Measurements from ENCODE around the gene MYO10.
A peak's percentile ranks its signal among the peaks of the same experiment; 100 is the strongest.

MYO10 gene

GRCh38 chr5:16863469-16863946 is 72.6 kb downstream of the MYO10 start:
- no peak overlapping the region for H3K4me3 ChIP-seq

DNA sequence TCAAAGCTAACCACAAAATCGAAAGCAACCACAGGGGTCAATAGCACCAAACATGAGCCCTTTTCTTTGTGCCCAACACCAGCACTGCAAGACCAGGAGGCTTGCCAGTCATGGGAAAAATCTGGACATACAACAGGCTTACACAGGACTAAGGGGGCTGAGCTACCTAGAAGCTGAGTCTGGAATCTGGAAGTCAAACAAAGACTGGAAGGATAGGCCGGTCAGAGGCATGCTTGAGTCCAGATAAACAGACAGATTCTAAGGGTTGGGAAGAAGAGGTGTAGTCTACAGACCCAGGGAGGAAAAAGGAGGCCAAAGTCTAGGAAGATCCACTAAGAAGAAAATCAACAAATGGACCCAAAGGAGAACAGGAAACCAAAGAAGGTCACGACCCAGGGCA is 73.3 kb downstream of the MYO10 start:
- H3K27ac ChIP-seq = no peak overlapping the region
- H3K4me3 ChIP-seq = no peak overlapping the region
- TF ChIP-seq CTCF (IDR thresholded peaks at IDR 0.05) = no peak
- DNase-seq (ENCODE audit: low spot score) = no peak

More at GRCh38 chr5:16863469-16863946, 72.6 kb downstream of the MYO10 start:
- TF ChIP-seq CTCF (IDR thresholded peaks at IDR 0.05) = no peak
- H3K27ac ChIP-seq = peak overlapping the region in 1 of 2 donors; percentile 35
- DNase-seq (ENCODE audit: low spot score) = no peak

GRCh38 chr5:16859346-16859745 is 76.7 kb downstream of the MYO10 start:
- DNase-seq (ENCODE audit: low spot score) = no peak
- H3K4me3 ChIP-seq = no peak overlapping the region
- H3K27ac ChIP-seq = no peak overlapping the region
- TF ChIP-seq CTCF (IDR thresholded peaks at IDR 0.05) = no peak

- no peak for DNase-seq (ENCODE audit: low spot score)
- no peak for TF ChIP-seq CTCF (IDR thresholded peaks at IDR 0.05)
- Histone ChIP-seq H3K4me3 (no peak overlapping the region), H3K27ac (no peak overlapping the region)
These were observed 77.9 kb downstream of the MYO10 start for GRCh38 chr5:16858151-16858550.

DNA sequence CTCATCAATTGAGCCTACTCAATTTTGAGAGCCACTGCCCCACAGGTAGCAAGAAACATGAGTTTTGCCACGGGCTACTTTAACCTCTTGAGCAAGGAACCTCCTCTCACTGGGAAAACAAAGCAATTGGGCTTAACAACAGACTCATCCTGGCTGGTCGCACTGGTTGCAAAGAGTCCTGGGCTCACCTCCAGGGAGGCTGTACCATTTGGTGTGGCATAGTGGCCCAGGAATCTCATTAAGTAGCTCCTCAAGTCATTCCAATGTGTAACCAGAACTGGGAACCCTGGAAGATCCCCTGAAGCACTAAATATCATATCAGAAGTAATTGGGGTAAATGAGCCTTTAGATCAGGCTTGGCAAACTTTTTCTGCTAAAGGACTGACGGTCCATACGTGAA is 78.5 kb downstream of the MYO10 start:
- no peak overlapping the region for H3K4me3 ChIP-seq
- no peak overlapping the region for H3K27ac ChIP-seq
- DNase-seq (ENCODE audit: low spot score) = no peak
- TF ChIP-seq CTCF (IDR thresholded peaks at IDR 0.05) = no peak

GRCh38 chr5:16856531-16856930 is 79.6 kb downstream of the MYO10 start:
- TF ChIP-seq CTCF (IDR thresholded peaks at IDR 0.05) = no peak
- H3K4me3 ChIP-seq = no peak overlapping the region

GRCh38 chr5:16855898-16856297 is 80.2 kb downstream of the MYO10 start:
- no peak for TF ChIP-seq CTCF (IDR thresholded peaks at IDR 0.05)
- no peak overlapping the region for H3K27ac ChIP-seq
- DNase-seq (ENCODE audit: low spot score) = no peak
- no peak overlapping the region for H3K4me3 ChIP-seq

More at GRCh38 chr5:16856531-16856930, 79.6 kb downstream of the MYO10 start:
- H3K27ac ChIP-seq = no peak overlapping the region
- no peak for DNase-seq (ENCODE audit: low spot score)
